Activated CD4-positive, alpha-beta T cell treated with anti-CD3 and anti-CD28 coated beads, Interleukin-2, amount 50 U/mL, for 48 hours (primary cell): Measurements from ENCODE around the gene RGS4.

Source experiments
- DNase-seq, 2 experiments: peaks; one replicate each; pipeline ENCODE4 v3.0.0-alpha.2; 2020

The RGS4 gene

GRCh38 chr1:163069142-163069541, at the start of gene RGS4:
RGS4 (plus strand) TSS chr1:163069361; CDS start chr1:163069485, 124 bp downstream.
- DNase-seq = no peak

- DNase-seq = no peak
Observed at GRCh38 chr1:163022129-163022528, 47.0 kb upstream of the RGS4 start.

GRCh38 chr1:163027610-163028009, 41.6 kb upstream of the RGS4 start:
- DNase-seq = no peak

GRCh38 chr1:163029901-163030300, 39.3 kb upstream of the RGS4 start:
- DNase-seq = no peak

GRCh38 chr1:163035446-163036249, 33.5 kb upstream of the RGS4 start:
- no peak for DNase-seq

- DNase-seq = no peak
Observed at GRCh38 chr1:163036671-163037070, 32.5 kb upstream of the RGS4 start.

DNA sequence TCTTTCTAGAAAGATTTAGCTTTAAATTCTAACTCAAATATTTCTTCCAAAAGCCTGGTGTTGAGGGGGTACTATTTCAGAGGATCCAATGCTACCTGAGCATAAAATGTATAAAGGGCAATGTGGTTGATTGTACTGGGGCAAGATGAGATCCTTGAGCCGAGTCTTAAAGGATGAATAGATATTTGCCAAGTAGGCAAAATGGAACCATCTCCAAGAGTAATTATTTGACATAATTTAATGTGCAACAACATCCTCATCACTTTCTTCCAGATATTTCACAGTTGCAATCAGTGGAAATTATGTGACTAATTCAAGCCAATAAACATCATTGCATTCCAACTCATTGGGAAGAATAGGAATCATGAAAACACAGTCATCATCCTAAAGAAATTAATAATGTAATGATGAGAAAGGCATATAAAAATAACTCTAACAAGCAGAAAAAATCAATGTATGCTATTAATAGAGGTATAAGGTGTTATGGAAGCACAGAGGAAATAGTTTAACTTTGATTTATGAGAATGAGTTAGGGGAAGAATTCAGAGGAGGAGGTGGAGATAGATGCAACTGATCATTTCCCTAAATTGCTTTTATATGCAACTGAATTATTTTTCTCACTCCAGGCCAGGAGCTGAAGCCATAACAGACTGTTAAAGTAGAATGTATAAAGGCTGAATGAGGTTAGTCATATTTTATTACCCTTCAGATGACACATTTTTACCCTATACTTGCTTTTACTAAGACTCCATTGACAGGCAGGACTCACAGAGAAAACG, 30.0 kb upstream of the RGS4 start:
- DNase-seq = no peak

DNA sequence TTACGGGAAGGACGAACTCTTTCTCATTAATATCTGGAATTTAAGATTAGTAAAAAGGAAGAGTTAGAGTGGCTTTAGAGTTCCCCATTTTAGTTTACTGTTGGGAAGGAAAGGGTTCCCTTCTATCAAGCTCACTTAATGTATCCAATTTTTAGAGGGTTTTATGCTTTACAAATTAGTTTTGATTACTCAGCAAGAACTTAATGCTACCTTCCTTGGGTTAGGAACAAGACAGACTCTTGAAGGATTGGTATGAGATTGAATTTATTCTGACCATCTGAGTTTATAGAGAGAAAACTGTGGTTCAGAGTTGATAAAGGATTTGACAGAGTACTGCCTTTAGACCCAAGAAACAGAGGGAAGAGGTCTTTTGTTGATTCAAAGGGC, 29.5 kb upstream of the RGS4 start:
- DNase-seq = no peak

DNA sequence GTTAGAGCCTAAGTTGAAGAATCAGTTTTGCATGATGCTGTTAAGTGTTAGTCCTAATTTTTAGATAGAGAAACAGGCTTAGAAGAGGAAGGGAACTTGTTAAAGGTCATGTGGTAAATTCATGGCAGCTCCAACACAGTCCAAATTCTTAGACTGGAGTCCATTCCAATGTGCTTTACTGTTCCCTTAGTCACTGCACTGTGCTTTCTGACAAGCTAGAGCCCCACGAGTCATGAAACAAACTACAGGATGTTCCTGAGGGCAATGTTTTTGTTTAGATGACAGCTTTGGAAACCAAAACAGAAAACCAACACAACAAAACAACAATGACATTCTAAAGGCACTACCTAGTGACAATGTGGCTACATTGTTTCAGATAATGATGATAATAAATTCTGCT, 23.1 kb upstream of the RGS4 start:
- DNase-seq = no peak

- DNase-seq = no peak
Observed at GRCh38 chr1:163047951-163048659, 21.1 kb upstream of the RGS4 start.

DNA sequence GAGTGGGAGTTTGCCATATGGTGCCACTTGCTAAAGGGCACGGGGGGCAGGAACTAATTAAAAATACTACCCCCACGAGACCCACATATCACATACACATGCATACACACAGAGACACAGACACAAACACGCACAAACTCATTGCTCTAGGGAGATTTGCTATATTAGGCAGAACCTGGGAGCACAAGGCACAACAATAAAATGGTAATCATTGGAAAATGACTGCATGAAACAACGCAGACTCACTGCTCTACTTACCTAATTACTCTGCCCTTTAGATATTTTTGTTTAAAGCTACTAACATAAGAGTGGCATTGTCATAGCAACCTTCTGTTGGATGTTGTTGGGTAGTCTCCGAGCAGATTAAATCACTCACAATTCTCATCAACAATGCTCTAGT, 20.3 kb upstream of the RGS4 start:
- DNase-seq = no peak

DNA sequence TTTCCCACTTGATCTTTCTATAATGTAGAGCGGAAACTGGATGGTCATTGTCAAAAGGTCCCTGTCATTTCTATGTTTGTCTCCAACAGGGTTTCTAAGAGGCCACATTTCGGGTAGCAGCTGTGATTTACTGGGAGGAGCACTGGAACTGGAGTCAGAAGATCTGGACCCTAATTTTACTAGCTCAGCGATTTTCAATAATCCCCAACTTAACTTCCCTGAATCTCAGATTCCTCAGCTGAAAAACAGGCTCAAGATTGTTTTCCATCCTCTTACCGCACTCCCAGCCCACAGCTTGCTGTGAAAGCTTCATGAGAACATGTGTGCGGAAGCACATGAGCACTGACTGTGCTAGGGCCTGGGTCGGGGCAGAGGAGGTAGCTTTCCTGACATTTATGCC, 19.9 kb upstream of the RGS4 start:
- no peak for DNase-seq

- DNase-seq = no peak
Observed at GRCh38 chr1:163050496-163050895, 18.7 kb upstream of the RGS4 start.

- no peak for DNase-seq
Observed at GRCh38 chr1:163054181-163054591, 15.0 kb upstream of the RGS4 start.

DNA sequence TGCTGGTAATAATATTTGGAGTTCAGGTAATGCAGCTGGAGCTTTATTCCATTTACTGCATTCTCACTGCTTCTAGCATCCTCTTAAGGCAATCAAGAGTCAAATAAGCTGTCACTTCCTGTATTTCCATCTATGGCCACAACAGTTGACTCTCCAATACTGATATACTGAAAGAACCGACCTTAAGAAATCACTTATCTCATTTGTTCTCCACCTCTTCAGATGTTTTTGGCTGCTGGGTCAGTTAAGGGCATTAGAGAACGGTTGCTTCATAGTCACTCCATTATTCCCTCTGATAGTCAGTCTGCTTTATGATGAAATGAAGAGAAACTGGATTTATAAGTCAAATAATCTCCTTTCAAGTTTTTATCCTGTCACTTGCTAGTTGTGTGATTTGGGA, 14.2 kb upstream of the RGS4 start:
- no peak for DNase-seq

DNA sequence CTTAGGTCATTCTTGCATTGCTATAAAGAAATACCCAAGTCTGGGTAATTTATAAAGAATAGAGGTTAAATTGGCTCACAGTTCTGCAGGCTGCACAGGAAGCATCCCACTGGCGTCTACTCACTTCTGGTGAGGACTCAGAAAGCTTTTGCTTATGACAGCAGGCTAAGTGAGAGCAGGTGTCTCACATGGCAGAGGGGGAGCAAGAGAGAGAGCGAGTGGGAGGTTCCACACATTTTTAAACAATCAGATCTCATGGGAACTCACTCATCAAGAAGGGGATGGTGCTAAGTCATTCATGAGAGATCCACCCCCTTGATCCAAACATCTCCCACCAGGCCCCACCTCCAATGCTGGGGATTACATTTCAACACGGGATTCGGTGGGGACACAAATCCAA, 13.6 kb upstream of the RGS4 start:
- DNase-seq = no peak

DNA sequence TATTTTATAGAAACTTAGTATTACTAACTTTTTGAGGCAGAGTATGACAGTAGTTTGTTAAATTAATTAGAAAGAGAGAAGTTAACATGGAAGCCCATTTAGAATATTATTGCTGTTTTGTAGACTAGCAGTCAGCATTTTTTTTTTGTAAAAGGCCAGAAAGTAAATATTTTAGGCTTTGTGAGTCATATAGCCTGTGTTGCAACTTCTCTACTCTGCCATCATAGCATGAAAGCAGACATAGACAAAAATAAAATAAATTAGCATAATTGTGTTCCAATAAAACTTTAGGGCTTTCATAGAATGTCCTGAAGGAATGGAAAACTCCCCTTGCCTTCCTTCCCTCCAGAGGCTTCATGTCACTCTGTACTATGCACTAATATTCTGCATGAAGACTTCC, 12.3 kb upstream of the RGS4 start:
- DNase-seq = no peak

DNA sequence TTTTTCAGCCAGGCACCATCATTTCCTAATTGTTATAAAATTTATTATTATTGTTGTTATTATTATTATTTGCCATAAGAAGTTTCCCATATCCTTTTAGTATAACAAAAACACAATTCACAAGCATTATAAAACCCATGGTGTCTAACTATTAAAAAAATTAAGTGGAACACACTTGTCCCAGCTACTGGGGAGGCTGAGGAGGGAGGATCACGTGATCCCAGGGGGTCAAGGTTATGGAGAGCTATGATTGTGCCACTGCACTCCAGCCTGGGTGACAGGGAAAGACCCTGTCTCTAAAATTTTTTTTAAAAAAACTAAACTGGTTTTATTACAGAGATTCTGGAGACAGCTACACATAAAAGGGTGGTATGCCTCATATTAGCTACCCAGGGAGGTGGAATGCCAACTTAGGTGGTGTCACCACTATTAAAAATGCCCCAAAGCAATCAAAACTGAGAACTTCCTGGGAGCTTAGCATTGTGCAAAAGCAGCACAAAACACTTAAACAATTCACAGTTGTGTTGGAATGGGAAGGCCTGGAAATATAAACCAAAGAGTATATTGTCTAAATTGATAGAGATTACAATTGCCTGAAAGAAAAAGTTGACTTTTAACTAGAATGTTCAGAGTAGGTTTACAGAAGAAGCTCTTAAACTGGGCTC, 8.7 kb upstream of the RGS4 start:
- no peak for DNase-seq

DNA sequence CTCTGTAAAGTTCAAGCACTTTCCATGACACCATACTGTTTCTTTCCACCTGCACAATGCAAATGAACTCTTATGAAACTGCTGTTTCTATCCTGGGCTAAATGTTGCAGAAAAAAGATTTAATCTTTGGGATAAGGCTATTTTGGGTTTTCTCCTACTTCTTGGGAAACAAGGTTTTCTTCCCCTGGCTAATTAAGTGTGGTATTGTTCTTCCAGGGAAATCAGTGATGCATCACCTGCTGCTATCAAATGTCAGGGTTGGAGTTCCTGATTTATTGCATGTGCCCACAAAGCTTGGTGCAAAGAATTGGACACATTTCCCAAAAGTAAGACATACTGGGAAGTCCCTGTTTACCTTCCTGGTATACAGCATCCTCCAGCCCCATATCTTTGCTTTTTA, 6.0 kb upstream of the RGS4 start:
- no peak for DNase-seq

- no peak for DNase-seq
Observed at GRCh38 chr1:163063610-163064009, 5.6 kb upstream of the RGS4 start.

DNA sequence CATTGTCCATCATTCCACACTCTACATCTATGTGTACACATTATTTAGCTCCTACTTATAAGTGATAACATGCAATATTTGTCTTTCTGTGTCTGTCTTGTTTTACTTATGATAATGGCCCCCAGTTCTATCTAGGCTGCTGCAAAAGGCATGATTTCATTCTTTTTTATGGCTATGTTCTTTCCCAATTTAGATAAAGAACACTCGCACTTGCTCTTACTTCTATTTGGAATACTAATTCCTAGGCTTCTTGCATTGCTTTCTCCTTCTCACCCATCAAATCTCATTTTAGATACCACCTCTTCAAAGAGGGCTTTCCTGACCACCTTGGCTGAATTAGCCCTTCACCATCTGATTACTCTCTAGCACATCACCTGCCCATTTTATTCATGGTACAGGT, 3.0 kb upstream of the RGS4 start:
- no peak for DNase-seq

DNA sequence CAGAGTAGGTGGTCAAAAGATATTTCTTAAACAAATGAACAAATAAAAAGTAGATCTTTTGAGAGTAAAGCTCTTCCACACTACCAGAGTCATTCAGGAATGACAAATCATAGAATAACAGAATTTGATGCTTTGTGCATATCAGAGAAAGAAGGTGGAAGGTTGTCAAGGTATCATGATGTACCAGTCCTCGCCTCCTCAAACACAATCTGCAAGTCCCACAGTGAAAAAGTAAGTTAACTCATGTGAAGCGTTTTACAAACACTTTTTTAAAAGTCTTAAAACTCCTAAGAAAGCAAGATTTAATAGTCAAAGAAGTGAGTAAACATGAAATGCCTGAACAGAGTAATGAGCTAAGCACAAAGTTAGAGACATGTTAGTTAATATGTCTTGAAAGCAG, 2.5 kb upstream of the RGS4 start:
- no peak for DNase-seq

DNA sequence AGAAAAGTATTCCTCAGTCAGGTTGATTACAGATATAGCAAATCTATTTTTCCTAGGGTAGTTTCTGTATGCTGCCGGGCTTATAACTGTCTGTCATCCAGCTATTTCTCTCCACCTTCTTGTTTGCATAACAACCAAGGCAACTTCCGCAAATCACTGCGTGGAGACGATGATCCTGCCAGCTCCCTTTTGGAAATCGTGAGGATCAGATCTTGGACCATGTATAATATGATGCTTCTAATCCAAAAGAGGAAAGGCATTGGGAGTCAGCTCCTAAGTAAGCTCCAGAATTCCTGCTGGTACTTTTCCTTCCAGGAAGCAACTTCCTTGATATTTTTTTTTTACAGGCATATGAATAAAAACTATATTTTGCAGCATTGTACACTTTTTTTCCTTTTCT, 445 bp upstream of the RGS4 start:
- no peak for DNase-seq
